GM20000 (cell line): ENCODE measurements around the gene C1orf174.

Experiments used
- DNase-seq: peaks from one replicate; pipeline ENCODE4 v3.0.0; 2012; ENCODE audit warnings: low spot score
- TF ChIP-seq, protein P1 (sequence below): IDR thresholded peaks from 2 replicates; pipeline ENCODE4 v1.5.1; 2012; ENCODE audit warnings: mild to moderate bottlenecking, control low read depth; ENCODE audit errors: extremely low read depth, missing control alignments

The C1orf174 gene

DNA sequence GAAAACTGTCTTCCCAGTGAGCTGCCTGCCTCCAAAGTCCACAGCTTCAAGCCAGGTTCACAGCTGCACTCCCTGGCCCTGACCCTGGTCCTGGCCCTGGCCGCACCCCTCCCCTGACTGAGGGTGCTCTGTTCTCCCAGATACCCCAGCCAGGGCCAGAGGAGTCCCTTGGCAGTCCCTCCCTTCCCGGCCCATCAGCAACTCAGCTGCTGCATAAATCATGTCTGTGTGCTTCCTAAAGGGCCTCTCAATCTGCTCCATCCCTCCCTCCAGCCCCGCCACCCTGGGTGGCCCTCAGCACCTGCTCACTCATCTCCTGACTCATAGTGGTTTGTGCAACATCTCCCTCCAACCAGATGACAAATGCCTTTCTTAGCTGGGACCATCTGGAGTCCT lies 24.8 kb upstream of the C1orf174 start:
- DNase-seq, result no peak

DNA sequence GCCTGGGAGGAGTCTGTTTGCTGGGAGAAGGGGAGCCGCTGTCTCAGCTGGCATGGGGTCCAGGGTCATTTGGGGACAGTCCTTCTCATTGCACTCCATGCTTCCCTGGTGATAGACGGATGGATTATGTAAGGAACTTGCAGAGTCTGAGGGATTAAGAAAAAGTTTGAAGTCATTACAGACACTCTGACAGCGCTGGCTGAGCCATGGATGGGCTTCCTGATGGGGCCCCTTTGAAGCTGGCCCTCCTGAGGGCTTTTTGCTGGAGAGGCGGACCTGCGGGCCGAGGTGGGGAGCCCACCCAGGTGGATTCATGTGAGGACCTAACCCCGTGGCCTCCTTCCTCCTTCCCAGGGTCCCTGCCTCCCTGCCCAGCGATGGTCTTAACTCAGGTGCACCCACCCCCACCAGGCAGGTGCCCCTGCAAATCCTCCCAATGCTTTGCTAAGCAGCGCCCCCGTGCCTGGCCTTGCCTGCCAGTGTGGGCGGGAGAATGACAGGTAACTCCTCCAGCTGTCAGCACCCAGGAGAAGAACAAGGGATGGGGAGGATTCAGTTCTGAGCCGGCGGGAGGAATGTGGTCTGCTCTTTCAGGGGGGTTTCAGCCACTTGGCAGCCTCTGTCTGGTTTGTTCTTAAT lies 24.2 kb upstream of the C1orf174 start:
- TF ChIP-seq, protein P1, sequence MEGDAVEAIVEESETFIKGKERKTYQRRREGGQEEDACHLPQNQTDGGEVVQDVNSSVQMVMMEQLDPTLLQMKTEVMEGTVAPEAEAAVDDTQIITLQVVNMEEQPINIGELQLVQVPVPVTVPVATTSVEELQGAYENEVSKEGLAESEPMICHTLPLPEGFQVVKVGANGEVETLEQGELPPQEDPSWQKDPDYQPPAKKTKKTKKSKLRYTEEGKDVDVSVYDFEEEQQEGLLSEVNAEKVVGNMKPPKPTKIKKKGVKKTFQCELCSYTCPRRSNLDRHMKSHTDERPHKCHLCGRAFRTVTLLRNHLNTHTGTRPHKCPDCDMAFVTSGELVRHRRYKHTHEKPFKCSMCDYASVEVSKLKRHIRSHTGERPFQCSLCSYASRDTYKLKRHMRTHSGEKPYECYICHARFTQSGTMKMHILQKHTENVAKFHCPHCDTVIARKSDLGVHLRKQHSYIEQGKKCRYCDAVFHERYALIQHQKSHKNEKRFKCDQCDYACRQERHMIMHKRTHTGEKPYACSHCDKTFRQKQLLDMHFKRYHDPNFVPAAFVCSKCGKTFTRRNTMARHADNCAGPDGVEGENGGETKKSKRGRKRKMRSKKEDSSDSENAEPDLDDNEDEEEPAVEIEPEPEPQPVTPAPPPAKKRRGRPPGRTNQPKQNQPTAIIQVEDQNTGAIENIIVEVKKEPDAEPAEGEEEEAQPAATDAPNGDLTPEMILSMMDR, result no peak
- DNase-seq, result no peak

More for the DNA sequence above, 24.8 kb upstream of the C1orf174 start:
- TF ChIP-seq, protein P1, result no peak

DNA sequence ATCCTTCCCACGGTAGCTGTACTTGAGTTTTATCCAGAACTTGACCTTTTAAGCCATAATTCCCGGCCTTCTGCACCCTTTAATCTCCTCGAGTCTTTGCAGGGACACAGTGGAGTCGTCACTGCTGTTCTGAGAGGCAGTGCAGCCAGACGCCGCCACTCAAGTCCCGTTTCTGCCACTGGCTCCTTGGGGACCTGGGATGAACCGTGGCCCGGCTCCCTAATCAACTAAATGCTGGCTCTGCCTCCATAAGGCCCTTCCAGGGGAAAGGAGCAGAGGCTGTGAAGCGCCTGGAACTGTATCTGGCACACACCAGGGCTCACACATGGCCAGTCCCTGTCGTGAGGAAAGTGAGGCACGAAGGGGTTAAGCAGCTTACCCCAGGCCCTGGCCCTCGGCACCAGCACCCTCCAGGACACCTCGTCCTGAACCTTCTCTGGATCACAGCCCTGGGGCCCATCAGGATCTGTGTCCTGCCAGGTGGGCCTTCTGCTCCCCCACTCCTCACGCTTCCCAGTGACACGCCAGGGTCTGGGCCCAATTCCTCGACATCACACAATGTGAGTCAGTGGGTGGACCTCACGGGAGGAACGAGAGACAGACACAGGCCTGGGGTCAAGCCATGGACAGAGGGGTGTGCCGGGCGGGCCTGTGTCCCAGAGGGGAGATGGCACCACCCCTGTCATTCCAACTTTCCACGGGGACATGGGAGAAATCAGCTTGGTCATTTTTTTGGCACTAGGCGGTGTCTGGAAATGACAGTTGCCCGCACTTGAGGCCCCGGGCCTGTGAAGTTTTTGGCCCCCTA lies 23.5 kb upstream of the C1orf174 start:
- TF ChIP-seq, protein P1, result no peak
- DNase-seq, result no peak

DNA sequence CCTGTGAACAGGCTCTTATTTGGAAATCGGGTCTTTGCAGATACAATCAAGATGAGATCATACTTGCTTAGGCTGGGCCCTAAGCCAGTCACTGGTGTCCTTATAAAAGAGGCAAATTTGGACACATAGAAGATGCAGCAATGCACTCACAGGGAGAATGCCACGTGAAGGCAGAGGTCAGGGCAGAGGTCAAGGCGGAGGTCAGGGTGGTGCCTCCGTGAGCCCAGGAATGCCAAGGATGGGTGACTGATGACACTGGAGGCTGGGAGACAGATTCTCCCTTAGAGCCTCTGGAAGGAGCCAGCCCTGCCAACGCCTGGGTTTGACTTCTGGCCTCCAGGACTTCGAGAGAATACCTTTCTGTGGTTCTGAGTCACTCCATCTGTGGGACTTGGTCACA lies 22.8 kb upstream of the C1orf174 start:
- no peak for DNase-seq
- TF ChIP-seq, protein P1, result no peak

DNA sequence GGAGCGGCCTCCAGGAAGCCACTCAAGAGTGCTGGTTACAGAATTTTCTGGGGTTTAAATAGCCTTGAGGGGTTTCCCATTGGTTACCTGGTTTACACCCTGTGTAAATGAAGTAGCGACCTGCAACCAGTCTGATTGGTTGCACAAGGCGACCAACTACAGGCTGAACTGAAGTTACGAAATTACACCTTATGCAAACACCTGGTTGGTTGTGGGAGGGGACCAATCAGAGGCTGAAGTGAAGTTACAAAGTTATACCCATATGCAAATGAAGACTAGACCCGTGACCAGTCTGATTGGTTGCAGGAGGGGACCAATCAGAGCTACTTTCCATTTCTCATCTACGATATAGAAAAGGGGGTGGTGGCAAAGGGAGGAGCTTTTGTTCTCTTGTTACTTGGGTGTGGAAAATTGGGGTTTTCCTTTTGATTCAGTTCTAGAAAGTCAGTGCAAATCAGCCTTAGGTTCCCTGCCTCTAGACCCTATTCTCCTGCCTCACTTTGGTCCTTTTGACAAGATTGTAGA lies 22.2 kb upstream of the C1orf174 start:
- no peak for DNase-seq
- TF ChIP-seq, protein P1, result no peak

DNA sequence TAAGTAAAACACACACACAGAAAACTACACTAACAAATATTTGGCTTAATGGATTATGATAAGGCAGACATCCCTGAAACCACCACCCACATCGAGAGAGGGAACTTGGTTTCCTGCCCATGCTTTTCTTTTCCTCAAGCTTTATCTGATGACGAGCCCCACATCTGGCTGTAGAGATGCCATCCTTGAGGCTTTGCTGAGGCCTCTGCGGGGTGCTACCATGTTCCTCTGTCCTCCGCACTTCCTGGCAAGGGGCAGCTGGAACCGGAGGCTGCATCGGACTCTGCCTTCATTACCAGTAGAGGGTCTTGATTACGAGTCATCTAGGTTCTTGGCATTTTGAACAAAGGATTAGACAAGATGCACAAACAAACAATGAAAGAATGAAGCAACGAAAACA lies 21.7 kb upstream of the C1orf174 start:
- TF ChIP-seq, protein P1, result no peak
- DNase-seq, result no peak

DNA sequence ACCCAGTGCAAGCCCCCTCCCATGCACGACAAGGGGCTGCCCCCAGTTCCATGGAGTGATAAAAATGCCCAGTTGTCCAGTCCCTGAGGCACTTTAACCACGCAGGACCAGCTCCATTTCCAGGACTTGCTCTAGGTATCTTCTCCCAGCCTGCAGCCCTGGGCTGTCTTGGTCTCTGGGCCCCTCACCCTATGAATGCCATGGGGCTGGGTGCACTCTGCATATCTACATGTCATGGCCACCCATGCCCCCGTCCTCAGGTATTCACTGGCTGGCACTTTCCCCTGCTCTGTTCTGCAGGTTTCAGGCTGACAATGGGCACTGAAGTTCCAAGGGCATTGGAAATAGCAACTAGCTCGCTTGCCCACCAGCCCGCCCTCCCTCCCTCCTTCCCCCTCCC lies 19.6 kb upstream of the C1orf174 start:
- DNase-seq, result no peak
- TF ChIP-seq, protein P1, result no peak
